Breast epithelium (tissue), 4 donors: ENCODE data around the gene RHEB. TPM values are rescaled to one million over a fixed set of nuclear protein-coding genes. Genes with fewer than 3 reads are reported as not detected.

Experiments
- DNase-seq, 2 donors: peaks; one replicate each; pipeline ENCODE4 v3.0.0-alpha.2; 2019; ENCODE audit warnings: low spot score in 2 of 2
- H3K27ac ChIP-seq, 2 donors: fragments of 200-600 bp; sonication (generic) in 1 of 2; one replicate each; pipeline ENCODE4 v1.5.1; 2016 to 2019; ENCODE audit warnings: mild to moderate bottlenecking in 1 of 2
- H3K27me3 ChIP-seq, 2 donors: fragments of 200-600 bp; sonication (generic) in 1 of 2; one replicate each; pipeline versions ENCODE4 v1.5.1 to v1.6.0; 2017 to 2019; ENCODE audit warnings: control low read depth in 1 of 2, mild to moderate bottlenecking in 1 of 2
- H3K36me3 ChIP-seq: fragments of 200-600 bp; one replicate; pipeline ENCODE4 v1.5.1; 2019
- H3K4me1 ChIP-seq, 2 donors: fragments of 200-600 bp; sonication (generic); one replicate each; pipeline ENCODE4 v1.5.1; 2016 to 2019; ENCODE audit warnings: control low read depth in 1 of 2
- H3K4me3 ChIP-seq, 3 donors: fragments of 200-600 bp; sonication (generic); 1 replicate in 2 of 3; 2 replicates in 1 of 3; pipeline ENCODE4 v1.5.1; 2016 to 2019; ENCODE audit warnings: mild to moderate bottlenecking in 3 of 3, moderate library complexity in 2 of 3
- H3K9me3 ChIP-seq, 2 donors: fragments of 200-600 bp; sonication (generic) in 1 of 2; one replicate each; pipeline ENCODE4 v1.5.1; 2016 to 2019; ENCODE audit warnings: control low read depth in 1 of 2
- CTCF ChIP-seq, 3 donors: fragments of 450-650 bp; IDR thresholded peaks; one replicate each; pipeline ENCODE4 v1.5.1; 2016 to 2017; ENCODE audit warnings: antibody characterized with exemption in 3 of 3, mild to moderate bottlenecking in 3 of 3, moderate library complexity in 3 of 3
- POLR2A ChIP-seq: fragments of 450-650 bp; IDR thresholded peaks from one replicate; pipeline ENCODE4 v1.6.1; 2016; ENCODE audit warnings: antibody characterized with exemption, mild to moderate bottlenecking, moderate library complexity
- POLR2AphosphoS5 ChIP-seq, 3 donors: sonication (generic); formaldehyde crosslinking; IDR thresholded peaks; one replicate each; pipeline ENCODE4 v1.6.1; 2017; ENCODE audit warnings: antibody characterized with exemption in 3 of 3
- intact Hi-C: fragments of 100-400 bp; cut with DNase I; formaldehyde crosslinking; loops from one replicate; pipeline ENCODE4 v1.15.1; 2023; ENCODE audit warnings: low total_unique reads
- total RNA-seq, 3 donors: library from RNA; depleted of rRNA; stranded (reverse); fragments of >200 nt; gene quantifications; one replicate each; pipeline ENCODE4 v1.1.0, GENCODE V29; 2016

RHEB gene
- total RNA-seq, 3 donors from 2014 or later, result 89.3 to 99.3 (median 95.0) TPM

- Histone ChIP-seq H3K27ac (no peak overlapping the region), H3K4me1 (no peaks in the 10 kb centered on the region)
- no peak for DNase-seq
These were observed 14.3 kb downstream of the RHEB start for GRCh38 chr7:151505433-151505832.

GRCh38 chr7:151504715-151505326 is 14.9 kb downstream of the RHEB start:
- Histone ChIP-seq H3K9me3 (no peaks in the 10 kb centered on the region), H3K36me3 (no peaks in the 10 kb centered on the region), H3K27me3 (no peaks in the 10 kb centered on the region), H3K4me1 (no peaks in the 10 kb centered on the region), H3K4me3 (no peak overlapping the region), H3K27ac (no peak overlapping the region)
- intact Hi-C loops, result no loop called here
- no peak for DNase-seq
- TF ChIP-seq POLR2A (no peak), POLR2AphosphoS5 (IDR thresholded peaks at IDR 0.05) (no peak), CTCF (IDR thresholded peaks at IDR 0.05) (no peak)

More at GRCh38 chr7:151505433-151505832, 14.3 kb downstream of the RHEB start:
- TF ChIP-seq POLR2A (no peak), POLR2AphosphoS5 (IDR thresholded peaks at IDR 0.05) (no peak), CTCF (IDR thresholded peaks at IDR 0.05) (no peak)
- Histone ChIP-seq H3K9me3 (no peaks in the 10 kb centered on the region), H3K27me3 (no peaks in the 10 kb centered on the region), H3K36me3 (no peaks in the 10 kb centered on the region), H3K4me3 (no peak overlapping the region)
- intact Hi-C loops, result no loop called here

GRCh38 chr7:151503902-151504714 is 15.6 kb downstream of the RHEB start:
- Histone ChIP-seq H3K4me3 (no peak overlapping the region), H3K9me3 (no peaks in the 10 kb centered on the region), H3K27ac (no peak overlapping the region), H3K36me3 (no peaks in the 10 kb centered on the region), H3K4me1 (no peaks in the 10 kb centered on the region), H3K27me3 (no peaks in the 10 kb centered on the region)
- intact Hi-C loops, result no loop called here
- DNase-seq, result no peak
- TF ChIP-seq POLR2A, result no peak
- TF ChIP-seq CTCF (IDR thresholded peaks at IDR 0.05), result no peak
- TF ChIP-seq POLR2AphosphoS5 (IDR thresholded peaks at IDR 0.05), result no peak

- no peak overlapping the region for H3K27ac ChIP-seq
These were observed 18.0 kb downstream of the RHEB start for GRCh38 chr7:151501676-151502075.

More at GRCh38 chr7:151501676-151502075, 18.0 kb downstream of the RHEB start:
- Histone ChIP-seq H3K9me3 (no peaks in the 10 kb centered on the region), H3K36me3 (no peaks in the 10 kb centered on the region), H3K27me3 (no peaks in the 10 kb centered on the region), H3K4me1 (no peaks in the 10 kb centered on the region), H3K4me3 (no peak overlapping the region)
- DNase-seq, result no peak
- TF ChIP-seq POLR2AphosphoS5 (IDR thresholded peaks at IDR 0.05) (no peak), CTCF (IDR thresholded peaks at IDR 0.05) (no peak), POLR2A (no peak)
- intact Hi-C loops, result no loop called here
